HepG2 (cell line): Measurements from ENCODE around the gene PGPEP1. TPM values are rescaled to one million over a fixed set of nuclear protein-coding genes. Genes with fewer than 3 reads are reported as not detected.

ENCODE experiments used
- ATAD3A ChIP-seq: sonication (generic); formaldehyde crosslinking; IDR thresholded peaks from 2 replicates; pipeline ENCODE4 v1.4.0; 2020; ENCODE audit warnings: missing genetic modification reagents
- GATA4 ChIP-seq: sonication (generic); IDR thresholded peaks from 2 replicates; pipeline ENCODE4 v1.6.1; 2016; ENCODE audit warnings: antibody characterized with exemption, low read depth, borderline replicate concordance
- MAFF ChIP-seq: IDR thresholded peaks from 2 replicates; pipeline ENCODE4 v1.6.1; 2011; ENCODE audit warnings: low read depth, low read length, improper control_type of control experiment
- MED1 ChIP-seq: sonication (generic); formaldehyde crosslinking; IDR thresholded peaks from 2 replicates; pipeline ENCODE4 v1.4.0; 2020; ENCODE audit warnings: missing genetic modification reagents
- SAFB2 ChIP-seq: sonication (generic); formaldehyde crosslinking; IDR thresholded peaks from 2 replicates; pipeline ENCODE4 v1.5.1; 2020; ENCODE audit warnings: missing genetic modification reagents, low read depth, mild to moderate bottlenecking, borderline replicate concordance
- SUZ12 ChIP-seq: fragments of 150-350 bp; IDR thresholded peaks from 2 replicates; pipeline ENCODE4 v1.6.1; 2014; ENCODE audit warnings: low read depth, low read length
- ZNF460 ChIP-seq: sonication (generic); formaldehyde crosslinking; IDR thresholded peaks from 2 replicates; pipeline ENCODE4 v1.5.1; 2020; ENCODE audit warnings: missing genetic modification reagents, mild to moderate bottlenecking, borderline replicate concordance
- ZNF788 ChIP-seq: sonication (generic); formaldehyde crosslinking; IDR thresholded peaks from 2 replicates; pipeline ENCODE4 v1.5.0; 2020; ENCODE audit warnings: mild to moderate bottlenecking, missing genetic modification reagents, borderline replicate concordance
- polyA plus RNA-seq, 8 experiments: library from polyadenylated mRNA; depleted of rRNA in 3 of 8; stranded (reverse) in 7 of 8; unstranded in 1 of 8; fragments of >200 nt; fragmentation: Illumina TruSeq in 4 of 8; extraction: Trizol in 4 of 8; gene quantifications; 2 replicates each; pipeline versions ENCODE4 v1.2.1 to v1.2.3, GENCODE V29; 2011 to 2016; ENCODE audit warnings: low read depth in 4 of 8, missing spikeins in 1 of 8, mixed read lengths in 1 of 8; ENCODE audit not compliant: insufficient read depth in 1 of 8
- total RNA-seq, 5 experiments: library from RNA; depleted of rRNA; stranded (reverse); fragments of >200 nt; fragmentation: Illumina TruSeq; extraction: Trizol; gene quantifications; 2 replicates each; pipeline ENCODE4 v1.2.3, GENCODE V29; 2016; ENCODE audit warnings: low read depth in 1 of 5
- TF ChIP-seq, protein P1 (sequence below): IDR thresholded peaks from 2 replicates; pipeline ENCODE4 v1.6.1; 2012; ENCODE audit warnings: low read depth, low read length, improper control_type of control experiment
- TF ChIP-seq, protein P2 (sequence below): sonication (generic); formaldehyde crosslinking; IDR thresholded peaks from 2 replicates; pipeline ENCODE4 v1.5.0; 2020; ENCODE audit warnings: missing genetic modification reagents
- TF ChIP-seq, protein P3 (sequence below): fragments of 450-650 bp; IDR thresholded peaks from 2 replicates; pipeline ENCODE4 v1.6.1; 2016
- TF ChIP-seq, protein P4 (sequence below): sonication (generic); formaldehyde crosslinking; IDR thresholded peaks from 2 replicates; pipeline ENCODE4 v1.5.1; 2020; ENCODE audit warnings: mild to moderate bottlenecking, missing genetic modification reagents, borderline replicate concordance
- TF ChIP-seq, protein P5 (sequence below): sonication (generic); formaldehyde crosslinking; IDR thresholded peaks from 2 replicates; pipeline ENCODE4 v1.5.1; 2020; ENCODE audit warnings: missing genetic modification reagents, mild to moderate bottlenecking, borderline replicate concordance

The PGPEP1 gene
- total and polyA plus RNA-seq, 2 of the 13 experiments (the other 11 are each of a cell fraction or from before 2014, with no cell fraction given): 53.1 to 56.6 TPM

DNA sequence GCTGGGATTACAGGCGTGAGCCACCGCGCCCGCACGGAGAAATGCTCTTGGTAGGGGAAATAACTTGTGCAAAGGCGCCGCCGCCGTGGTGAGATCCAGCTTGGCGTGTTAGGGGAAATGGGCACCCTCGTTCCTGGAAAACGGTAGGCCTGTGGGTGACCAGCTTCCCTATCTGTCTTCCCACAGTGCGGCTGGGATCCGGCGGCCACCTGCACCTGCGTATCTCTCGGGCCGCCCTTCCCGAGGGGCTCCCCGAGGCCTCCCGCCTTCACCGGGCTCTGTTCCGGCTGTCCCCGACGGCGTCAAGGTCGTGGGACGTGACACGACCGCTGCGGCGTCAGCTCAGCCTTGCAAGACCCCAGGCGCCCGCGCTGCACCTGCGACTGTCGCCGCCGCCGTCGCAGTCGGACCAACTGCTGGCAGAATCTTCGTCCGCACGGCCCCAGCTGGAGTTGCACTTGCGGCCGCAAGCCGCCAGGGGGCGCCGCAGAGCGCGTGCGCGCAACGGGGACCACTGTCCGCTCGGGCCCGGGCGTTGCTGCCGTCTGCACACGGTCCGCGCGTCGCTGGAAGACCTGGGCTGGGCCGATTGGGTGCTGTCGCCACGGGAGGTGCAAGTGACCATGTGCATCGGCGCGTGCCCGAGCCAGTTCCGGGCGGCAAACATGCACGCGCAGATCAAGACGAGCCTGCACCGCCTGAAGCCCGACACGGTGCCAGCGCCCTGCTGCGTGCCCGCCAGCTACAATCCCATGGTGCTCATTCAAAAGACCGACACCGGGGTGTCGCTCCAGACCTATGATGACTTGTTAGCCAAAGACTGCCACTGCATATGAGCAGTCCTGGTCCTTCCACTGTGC is 47.9 kb downstream of the PGPEP1 start (continued):
- TF ChIP-seq ZNF788 (CRISPR knock-in tag) (peak; percentile 62; the same call in 1 of the 2 replicates), SAFB2 (peak; percentile 79), GATA4 (no peak), ATAD3A (no peak), SUZ12 (no peak), MAFF (no peak), MED1 (CRISPR knock-in tag) (peak; percentile 88), ZNF460 (CRISPR knock-in tag) (no peak)
- TF ChIP-seq, protein P1, sequence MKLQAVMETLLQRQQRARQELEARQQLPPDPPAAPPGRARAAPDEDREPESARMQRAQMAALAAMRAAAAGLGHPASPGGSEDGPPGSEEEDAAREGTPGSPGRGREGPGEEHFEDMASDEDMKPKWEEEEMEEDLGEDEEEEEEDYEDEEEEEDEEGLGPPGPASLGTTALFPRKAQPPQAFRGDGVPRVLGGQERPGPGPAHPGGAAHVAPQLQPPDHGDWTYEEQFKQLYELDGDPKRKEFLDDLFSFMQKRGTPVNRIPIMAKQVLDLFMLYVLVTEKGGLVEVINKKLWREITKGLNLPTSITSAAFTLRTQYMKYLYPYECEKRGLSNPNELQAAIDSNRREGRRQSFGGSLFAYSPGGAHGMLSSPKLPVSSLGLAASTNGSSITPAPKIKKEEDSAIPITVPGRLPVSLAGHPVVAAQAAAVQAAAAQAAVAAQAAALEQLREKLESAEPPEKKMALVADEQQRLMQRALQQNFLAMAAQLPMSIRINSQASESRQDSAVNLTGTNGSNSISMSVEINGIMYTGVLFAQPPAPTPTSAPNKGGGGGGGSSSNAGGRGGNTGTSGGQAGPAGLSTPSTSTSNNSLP: no peak
- TF ChIP-seq, protein P2, sequence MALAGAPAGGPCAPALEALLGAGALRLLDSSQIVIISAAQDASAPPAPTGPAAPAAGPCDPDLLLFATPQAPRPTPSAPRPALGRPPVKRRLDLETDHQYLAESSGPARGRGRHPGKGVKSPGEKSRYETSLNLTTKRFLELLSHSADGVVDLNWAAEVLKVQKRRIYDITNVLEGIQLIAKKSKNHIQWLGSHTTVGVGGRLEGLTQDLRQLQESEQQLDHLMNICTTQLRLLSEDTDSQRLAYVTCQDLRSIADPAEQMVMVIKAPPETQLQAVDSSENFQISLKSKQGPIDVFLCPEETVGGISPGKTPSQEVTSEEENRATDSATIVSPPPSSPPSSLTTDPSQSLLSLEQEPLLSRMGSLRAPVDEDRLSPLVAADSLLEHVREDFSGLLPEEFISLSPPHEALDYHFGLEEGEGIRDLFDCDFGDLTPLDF: peak; percentile 69
- TF ChIP-seq, protein P3, sequence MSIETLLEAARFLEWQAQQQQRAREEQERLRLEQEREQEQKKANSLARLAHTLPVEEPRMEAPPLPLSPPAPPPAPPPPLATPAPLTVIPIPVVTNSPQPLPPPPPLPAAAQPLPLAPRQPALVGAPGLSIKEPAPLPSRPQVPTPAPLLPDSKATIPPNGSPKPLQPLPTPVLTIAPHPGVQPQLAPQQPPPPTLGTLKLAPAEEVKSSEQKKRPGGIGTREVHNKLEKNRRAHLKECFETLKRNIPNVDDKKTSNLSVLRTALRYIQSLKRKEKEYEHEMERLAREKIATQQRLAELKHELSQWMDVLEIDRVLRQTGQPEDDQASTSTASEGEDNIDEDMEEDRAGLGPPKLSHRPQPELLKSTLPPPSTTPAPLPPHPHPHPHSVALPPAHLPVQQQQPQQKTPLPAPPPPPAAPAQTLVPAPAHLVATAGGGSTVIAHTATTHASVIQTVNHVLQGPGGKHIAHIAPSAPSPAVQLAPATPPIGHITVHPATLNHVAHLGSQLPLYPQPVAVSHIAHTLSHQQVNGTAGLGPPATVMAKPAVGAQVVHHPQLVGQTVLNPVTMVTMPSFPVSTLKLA: 0 out of 2 replicates have a peak, but pooled peaks have one; percentile 14
- TF ChIP-seq, protein P4, sequence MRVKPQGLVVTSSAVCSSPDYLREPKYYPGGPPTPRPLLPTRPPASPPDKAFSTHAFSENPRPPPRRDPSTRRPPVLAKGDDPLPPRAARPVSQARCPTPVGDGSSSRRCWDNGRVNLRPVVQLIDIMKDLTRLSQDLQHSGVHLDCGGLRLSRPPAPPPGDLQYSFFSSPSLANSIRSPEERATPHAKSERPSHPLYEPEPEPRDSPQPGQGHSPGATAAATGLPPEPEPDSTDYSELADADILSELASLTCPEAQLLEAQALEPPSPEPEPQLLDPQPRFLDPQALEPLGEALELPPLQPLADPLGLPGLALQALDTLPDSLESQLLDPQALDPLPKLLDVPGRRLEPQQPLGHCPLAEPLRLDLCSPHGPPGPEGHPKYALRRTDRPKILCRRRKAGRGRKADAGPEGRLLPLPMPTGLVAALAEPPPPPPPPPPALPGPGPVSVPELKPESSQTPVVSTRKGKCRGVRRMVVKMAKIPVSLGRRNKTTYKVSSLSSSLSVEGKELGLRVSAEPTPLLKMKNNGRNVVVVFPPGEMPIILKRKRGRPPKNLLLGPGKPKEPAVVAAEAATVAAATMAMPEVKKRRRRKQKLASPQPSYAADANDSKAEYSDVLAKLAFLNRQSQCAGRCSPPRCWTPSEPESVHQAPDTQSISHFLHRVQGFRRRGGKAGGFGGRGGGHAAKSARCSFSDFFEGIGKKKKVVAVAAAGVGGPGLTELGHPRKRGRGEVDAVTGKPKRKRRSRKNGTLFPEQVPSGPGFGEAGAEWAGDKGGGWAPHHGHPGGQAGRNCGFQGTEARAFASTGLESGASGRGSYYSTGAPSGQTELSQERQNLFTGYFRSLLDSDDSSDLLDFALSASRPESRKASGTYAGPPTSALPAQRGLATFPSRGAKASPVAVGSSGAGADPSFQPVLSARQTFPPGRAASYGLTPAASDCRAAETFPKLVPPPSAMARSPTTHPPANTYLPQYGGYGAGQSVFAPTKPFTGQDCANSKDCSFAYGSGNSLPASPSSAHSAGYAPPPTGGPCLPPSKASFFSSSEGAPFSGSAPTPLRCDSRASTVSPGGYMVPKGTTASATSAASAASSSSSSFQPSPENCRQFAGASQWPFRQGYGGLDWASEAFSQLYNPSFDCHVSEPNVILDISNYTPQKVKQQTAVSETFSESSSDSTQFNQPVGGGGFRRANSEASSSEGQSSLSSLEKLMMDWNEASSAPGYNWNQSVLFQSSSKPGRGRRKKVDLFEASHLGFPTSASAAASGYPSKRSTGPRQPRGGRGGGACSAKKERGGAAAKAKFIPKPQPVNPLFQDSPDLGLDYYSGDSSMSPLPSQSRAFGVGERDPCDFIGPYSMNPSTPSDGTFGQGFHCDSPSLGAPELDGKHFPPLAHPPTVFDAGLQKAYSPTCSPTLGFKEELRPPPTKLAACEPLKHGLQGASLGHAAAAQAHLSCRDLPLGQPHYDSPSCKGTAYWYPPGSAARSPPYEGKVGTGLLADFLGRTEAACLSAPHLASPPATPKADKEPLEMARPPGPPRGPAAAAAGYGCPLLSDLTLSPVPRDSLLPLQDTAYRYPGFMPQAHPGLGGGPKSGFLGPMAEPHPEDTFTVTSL (CRISPR knock-in tag): no peak
- TF ChIP-seq, protein P5, sequence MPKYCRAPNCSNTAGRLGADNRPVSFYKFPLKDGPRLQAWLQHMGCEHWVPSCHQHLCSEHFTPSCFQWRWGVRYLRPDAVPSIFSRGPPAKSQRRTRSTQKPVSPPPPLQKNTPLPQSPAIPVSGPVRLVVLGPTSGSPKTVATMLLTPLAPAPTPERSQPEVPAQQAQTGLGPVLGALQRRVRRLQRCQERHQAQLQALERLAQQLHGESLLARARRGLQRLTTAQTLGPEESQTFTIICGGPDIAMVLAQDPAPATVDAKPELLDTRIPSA (CRISPR knock-in tag): 0 out of 2 replicates have a peak, but pooled peaks have one; percentile 35
